Osteocyte (in vitro differentiated cells): Measurements from ENCODE around the gene MLLT3. TPM values are rescaled to one million over a fixed set of nuclear protein-coding genes. Genes with fewer than 3 reads are reported as not detected.

Source experiments
- DNase-seq: peaks from one replicate; pipeline ENCODE4 v3.0.0; 2021; ENCODE audit warnings: mixed read lengths; ENCODE audit not compliant: unreplicated experiment; ENCODE audit errors: extremely low spot score
- H3K27ac Mint-ChIP-seq: one replicate; pipeline ENCODE4 v1.8.0; 2021; ENCODE audit warnings: mild to moderate bottlenecking, mixed read lengths; ENCODE audit not compliant: unreplicated experiment
- H3K27me3 Mint-ChIP-seq: one replicate; pipeline ENCODE4 v1.8.0; 2021; ENCODE audit warnings: mixed read lengths; ENCODE audit not compliant: unreplicated experiment
- H3K36me3 Mint-ChIP-seq: one replicate; pipeline ENCODE4 v1.8.0; 2021; ENCODE audit warnings: mixed read lengths; ENCODE audit not compliant: unreplicated experiment
- H3K4me1 Mint-ChIP-seq: one replicate; pipeline ENCODE4 v1.8.0; 2021; ENCODE audit warnings: mixed read lengths; ENCODE audit not compliant: unreplicated experiment
- H3K4me3 Mint-ChIP-seq: one replicate; pipeline ENCODE4 v1.8.0; 2021; ENCODE audit warnings: mild to moderate bottlenecking, moderate library complexity, mixed read lengths; ENCODE audit not compliant: unreplicated experiment
- H3K9me3 Mint-ChIP-seq: one replicate; pipeline ENCODE4 v1.8.0; 2021; ENCODE audit warnings: mixed read lengths; ENCODE audit not compliant: unreplicated experiment
- CTCF ChIP-seq: fragments of 200-600 bp; sonication (generic); IDR thresholded peaks from 2 replicates; pipeline ENCODE4 v1.5.0; 2021; ENCODE audit warnings: antibody characterized with exemption, mild to moderate bottlenecking, moderate library complexity
- total RNA-seq: library from RNA; stranded (reverse); gene quantifications from 2 replicates; pipeline ENCODE4 v1.2.1, GENCODE V29; 2021

MLLT3 gene
- total RNA-seq, 1 donor from 2014 or later: 19.5 TPM

GRCh38 chr9:20333991-20334390 is 288.3 kb downstream of the MLLT3 start:
- no peak for TF ChIP-seq CTCF

GRCh38 chr9:20331095-20331685 is 291.1 kb downstream of the MLLT3 start:
- no peak for DNase-seq
- no peaks in the 10 kb centered on the region for H3K4me1 Mint-ChIP-seq
- H3K27me3 Mint-ChIP-seq: peaks cover 3% of the 10 kb centered on the region
- peaks cover 9% of the 10 kb centered on the region for H3K9me3 Mint-ChIP-seq
- no peaks in the 10 kb centered on the region for H3K36me3 Mint-ChIP-seq
- H3K4me3 Mint-ChIP-seq: no peak overlapping the region
- no peak for TF ChIP-seq CTCF
- no peak overlapping the region for H3K27ac Mint-ChIP-seq

More at GRCh38 chr9:20333991-20334390, 288.3 kb downstream of the MLLT3 start:
- Mint-ChIP-seq H3K27ac (no peak overlapping the region), H3K36me3 (no peaks in the 10 kb centered on the region), H3K27me3 (peaks cover 3% of the 10 kb centered on the region), H3K4me3 (no peak overlapping the region), H3K4me1 (no peaks in the 10 kb centered on the region), H3K9me3 (peaks cover 9% of the 10 kb centered on the region)
- no peak for DNase-seq

- no peak for DNase-seq
- no peak overlapping the region for H3K27ac Mint-ChIP-seq
- H3K9me3 Mint-ChIP-seq: peaks cover 9% of the 10 kb centered on the region
- TF ChIP-seq CTCF: no peak
- peaks cover 3% of the 10 kb centered on the region for H3K27me3 Mint-ChIP-seq
- no peak overlapping the region for H3K4me3 Mint-ChIP-seq
- no peaks in the 10 kb centered on the region for H3K4me1 Mint-ChIP-seq
- no peaks in the 10 kb centered on the region for H3K36me3 Mint-ChIP-seq
These were observed 291.6 kb downstream of the MLLT3 start for GRCh38 chr9:20330688-20331087.

- H3K4me3 Mint-ChIP-seq: no peak overlapping the region
- no peak for TF ChIP-seq CTCF
- DNase-seq: no peak
- H3K27ac Mint-ChIP-seq: no peak overlapping the region
- peaks cover 8% of the 10 kb centered on the region for H3K9me3 Mint-ChIP-seq
- H3K36me3 Mint-ChIP-seq: no peaks in the 10 kb centered on the region
- H3K4me1 Mint-ChIP-seq: no peaks in the 10 kb centered on the region
- H3K27me3 Mint-ChIP-seq: peaks cover 3% of the 10 kb centered on the region
These were observed 295.8 kb downstream of the MLLT3 start for GRCh38 chr9:20326516-20326915.

GRCh38 chr9:20325008-20325407 is 297.3 kb downstream of the MLLT3 start:
- no peaks in the 10 kb centered on the region for H3K36me3 Mint-ChIP-seq
- peaks cover 15% of the 10 kb centered on the region for H3K4me1 Mint-ChIP-seq
- no peak for DNase-seq
- peaks cover 10% of the 10 kb centered on the region for H3K9me3 Mint-ChIP-seq
- TF ChIP-seq CTCF: no peak
- H3K27me3 Mint-ChIP-seq: peaks cover 3% of the 10 kb centered on the region
- H3K27ac Mint-ChIP-seq: no peak overlapping the region
- H3K4me3 Mint-ChIP-seq: no peak overlapping the region
